Renal pelvis (tissue), 4 donors: ENCODE data around the gene METTL24. TPM values are rescaled to one million over a fixed set of nuclear protein-coding genes. Genes with fewer than 3 reads are reported as not detected.
A peak's percentile ranks its signal among the peaks of the same experiment; 100 is the strongest.
"Not testable (repeated sequence)": the region's sequence is repeated elsewhere in the genome, so short reads cannot be mapped to it uniquely, and the experiment has no call there.

Experiments
- DNase-seq: peaks from one replicate; pipeline ENCODE4 v3.0.0-alpha.2; 2013
- polyA plus RNA-seq, 3 donors: library from polyadenylated mRNA; unstranded; fragments of 120-200 nt; gene quantifications; one replicate each; pipeline ENCODE4 v1.2.1, GENCODE V29; 2013; ENCODE audit not compliant: insufficient read length in 3 of 3

METTL24 gene
- polyA plus RNA-seq, 3 donors: 11.9 to 13.6 (median 13.4) TPM

DNA sequence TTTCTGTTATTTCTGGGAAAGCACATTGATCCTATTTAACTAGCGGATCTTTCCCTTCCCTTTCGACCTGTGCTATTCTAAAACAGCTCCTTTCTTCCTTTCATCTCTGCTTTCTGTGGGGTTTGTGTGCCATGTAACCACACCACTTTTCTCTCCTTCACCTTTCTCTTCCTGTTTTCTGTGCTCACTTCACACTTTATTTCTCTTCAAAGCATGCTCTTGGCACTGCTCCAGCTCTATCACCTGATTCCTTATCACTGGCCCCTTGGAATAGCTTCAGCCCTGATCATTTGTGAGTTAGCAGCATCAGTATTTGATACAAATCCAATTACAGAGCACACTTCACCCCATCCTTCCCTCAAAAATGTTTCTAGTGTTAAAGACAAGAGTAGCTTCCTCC, 8.1 kb upstream of the METTL24 start:
- DNase-seq: no peak

DNA sequence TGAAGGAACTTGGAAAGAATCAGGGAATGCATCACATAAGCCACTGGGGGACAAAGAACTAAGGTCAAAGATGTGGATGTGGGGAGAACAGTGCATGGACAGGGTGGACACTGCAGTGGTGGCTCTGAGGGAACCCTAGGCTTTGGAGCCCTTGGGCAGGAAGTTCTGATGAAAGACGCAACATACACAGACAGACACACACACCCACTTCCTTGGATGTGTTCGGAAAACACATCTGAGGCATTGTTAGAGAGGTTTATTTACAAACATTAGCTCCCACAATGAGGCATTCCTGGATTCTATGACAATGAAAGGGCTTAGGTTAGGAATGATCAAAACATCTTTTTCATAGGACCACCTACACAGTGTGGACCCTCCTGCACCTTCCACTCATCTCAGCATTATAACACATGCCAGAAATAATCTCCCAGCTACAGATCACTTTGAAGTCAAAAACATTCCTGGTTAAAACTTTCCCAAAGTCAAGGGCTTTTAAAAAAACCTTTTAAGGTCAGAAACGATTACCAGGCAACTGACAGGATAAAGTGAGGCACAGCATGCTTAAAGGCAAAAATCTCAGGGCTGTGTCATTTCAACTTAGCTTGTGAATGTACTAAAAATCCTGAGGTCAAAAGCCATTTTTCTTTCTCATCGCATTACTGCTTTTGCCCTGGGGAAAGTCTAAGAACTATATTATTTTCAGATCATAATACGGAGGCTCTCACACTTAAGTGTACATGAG, 6.4 kb upstream of the METTL24 start:
- DNase-seq: no peak

DNA sequence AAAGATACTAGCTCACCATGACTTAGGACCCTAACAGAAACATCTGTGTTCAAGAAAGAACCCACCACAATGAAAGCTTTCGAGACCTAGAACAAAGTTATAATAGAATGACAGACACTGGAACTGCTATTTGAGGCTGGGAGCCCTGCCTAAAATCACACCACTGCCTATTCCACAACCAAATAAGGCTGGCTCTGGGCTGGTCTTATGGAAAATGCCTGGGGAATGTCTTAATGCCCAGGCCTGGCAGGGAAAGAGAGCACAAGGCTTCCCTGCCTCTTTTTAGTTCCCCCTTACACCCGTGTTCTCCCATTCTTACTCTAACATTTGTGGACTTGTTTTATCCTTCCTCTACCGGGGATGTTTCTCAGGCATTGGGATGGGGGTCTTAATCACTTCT, 5.6 kb upstream of the METTL24 start:
- DNase-seq: no peak

DNA sequence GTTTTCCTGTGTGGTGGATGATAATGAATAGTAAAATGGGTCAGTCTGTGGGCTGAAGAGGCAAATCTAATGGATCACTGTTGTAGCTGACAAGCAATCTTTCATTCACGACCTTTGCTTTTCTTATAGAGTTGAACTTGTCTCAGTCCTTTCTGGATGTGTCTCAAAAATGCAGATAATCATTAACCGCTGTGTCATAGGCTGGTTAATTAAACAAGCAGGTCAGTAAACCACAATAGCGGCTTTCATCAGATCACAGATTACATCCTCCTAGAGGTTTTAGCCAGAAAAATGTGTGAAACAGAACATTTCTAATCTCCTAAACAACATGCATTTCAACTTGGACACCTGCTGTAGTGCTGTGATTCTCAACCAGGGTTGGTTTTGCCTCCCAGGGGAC, 2.5 kb upstream of the METTL24 start:
- DNase-seq: no peak

DNA sequence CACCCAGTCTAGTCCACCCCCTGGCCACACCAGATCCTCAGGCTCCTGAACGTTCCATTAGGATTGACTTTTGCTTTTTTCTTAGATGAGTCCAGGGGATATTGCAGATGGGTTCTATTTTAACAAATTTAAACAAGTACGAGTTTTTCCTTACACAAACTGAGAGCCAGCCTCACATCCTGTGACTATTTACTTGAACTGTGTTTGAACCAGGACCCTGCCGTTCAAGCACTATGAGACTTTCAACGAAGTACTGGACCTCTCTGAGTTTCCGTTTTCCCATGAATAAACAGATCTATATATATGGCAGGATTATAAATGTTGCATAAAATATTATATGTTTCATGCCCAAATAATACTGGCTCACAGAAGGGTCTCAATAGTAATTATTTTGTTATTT, 1.4 kb upstream of the METTL24 start:
- DNase-seq: no peak

DNA sequence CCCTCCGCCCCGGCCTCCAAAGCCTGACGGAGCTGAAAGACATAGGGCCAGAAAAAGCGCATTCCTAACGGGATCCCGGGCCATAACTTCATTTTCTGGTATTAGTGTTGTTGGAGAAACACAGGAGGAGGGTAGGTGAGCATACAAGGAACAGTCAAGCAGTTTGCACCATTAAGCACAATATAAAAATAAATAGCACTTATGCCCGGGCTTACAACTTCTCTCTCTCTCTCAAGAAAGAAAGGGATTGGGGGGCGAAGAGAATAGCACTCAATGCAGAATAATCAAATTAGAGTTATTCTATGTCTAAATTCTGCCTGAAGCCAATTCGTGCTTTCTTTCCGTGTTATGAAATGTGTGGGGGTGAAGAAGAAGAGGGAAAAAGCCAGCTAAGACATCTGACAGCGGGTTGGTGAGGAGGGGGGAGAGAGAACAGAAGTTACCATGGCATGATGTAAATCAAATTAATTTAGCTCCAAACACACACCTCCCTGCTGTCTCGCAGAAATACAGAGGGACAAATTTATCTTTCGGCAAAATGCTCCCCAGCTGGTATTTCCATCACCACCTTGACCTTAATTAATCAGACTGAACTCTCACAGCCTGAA, 508 bp upstream of the METTL24 start:
- no peak for DNase-seq

DNA sequence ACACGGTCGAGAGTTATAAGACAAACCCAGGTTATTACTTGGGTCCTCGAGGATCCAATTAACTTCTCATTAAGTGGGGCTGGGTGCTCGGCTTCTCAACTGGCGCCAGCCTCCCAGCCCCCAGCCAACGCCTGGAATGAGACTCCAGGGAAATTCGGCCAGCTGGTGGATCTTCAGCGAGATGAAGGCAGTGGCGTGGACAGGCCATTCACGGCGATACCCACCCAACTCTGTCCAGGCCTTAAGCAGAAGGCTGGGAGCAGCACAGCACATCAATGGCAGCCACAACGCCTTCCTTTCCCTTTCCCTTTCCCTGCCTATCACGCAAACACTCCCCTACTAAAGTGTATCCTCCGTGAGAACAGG, 868 bp downstream of the METTL24 start:
- DNase-seq: no peak

DNA sequence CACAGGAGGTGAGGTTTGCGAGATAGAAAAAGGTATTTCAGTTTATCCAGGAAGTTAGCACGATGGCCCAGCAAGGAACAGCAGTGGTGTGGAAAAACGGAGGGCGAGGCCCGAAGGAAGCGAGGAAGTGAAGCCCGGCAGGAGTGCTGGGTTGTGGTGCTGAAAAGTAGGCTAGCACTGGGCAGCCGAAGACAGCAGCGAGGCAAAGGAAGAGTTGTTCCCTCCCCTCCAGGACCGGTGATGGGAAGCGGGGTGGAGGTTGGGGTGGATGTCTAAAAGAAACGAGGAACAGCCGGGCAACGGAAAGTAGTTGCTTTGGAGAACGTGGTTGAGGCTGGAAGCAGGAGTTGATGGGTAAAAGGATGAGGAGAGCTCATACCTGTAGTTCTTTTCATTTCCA, 1.4 kb downstream of the METTL24 start:
- DNase-seq: no peak

DNA sequence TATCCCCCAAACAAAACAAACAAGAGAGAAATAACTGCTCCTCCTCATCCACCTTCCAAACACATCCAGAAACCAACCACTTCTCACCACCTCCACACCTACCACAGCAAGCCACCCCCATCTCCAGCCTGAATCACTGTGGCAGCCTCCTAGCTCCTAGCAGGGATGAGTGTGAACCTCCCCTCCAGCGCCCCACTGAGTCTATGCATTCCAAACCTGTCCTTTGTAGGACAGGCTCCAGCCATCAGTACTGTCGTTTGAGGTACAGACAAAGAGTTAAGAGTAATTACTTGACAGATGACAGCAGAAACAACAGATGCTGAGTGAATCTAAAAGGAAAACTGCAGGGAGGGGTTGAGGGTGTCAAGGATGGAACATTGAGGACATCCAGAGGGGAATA, 2.4 kb downstream of the METTL24 start:
- DNase-seq: no peak

DNA sequence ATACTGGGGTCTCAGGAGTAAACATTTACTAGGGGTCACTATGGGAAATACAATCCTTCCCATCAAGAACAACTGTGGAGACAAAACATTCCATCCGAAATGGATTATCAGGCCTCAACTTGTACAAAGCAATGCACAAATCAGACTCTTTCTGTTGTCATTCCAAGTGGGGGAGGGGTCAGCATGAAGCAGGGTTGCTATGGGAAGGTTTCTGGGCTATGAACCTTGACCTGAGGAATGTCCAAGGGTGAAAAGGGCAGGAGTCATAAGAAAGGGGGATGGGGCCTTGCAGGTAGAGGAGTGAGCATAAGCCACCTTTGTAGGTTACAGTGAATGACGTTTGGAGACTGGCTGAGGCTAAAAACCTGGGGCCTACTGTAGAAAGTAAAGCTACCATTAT, 3.1 kb downstream of the METTL24 start:
- no peak for DNase-seq

DNA sequence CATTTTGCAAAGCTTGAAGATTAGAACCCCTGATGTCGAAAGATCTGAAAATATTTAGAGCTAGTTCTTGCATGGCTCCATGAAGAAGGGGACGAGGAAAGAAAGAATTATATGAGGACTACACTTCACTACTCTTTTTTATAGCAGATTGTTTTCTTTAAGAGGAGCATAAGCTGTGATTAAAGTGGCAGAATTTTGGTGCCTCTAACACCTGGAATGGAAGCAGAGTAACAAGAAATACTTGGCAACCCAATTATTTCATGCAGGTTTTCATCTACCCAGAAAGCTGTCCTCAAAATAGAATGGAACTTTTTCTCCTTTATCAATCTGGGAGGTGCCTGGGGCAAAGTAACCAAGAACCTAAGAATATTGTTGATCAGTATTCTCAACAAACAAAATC, 4.0 kb downstream of the METTL24 start:
- DNase-seq: no peak

DNA sequence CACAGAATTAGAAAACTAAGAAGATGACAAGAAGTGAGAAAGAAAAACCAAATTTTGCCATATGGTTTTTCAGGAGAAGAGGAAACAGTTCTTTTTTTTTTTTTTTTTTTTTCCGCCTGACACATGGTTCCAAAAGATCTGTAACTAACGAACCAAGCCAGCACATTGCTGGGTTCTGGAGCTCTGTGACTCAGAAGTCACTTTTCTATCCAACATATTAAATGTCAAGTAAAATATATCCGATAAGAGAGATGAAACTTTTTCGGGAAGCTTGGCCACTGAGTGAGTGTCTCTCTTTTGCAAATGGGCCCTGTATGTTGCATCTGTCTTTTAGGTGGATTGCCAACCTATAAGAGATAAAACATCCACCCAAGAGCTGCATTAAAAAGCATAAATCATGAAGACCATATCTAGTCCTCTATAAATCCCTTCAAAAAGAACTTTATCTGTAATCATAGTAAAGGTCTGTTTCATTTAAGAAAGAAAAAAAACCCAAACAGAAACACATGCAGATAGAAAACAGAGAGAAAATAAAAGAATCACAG, 4.6 kb downstream of the METTL24 start:
- DNase-seq: no peak

DNA sequence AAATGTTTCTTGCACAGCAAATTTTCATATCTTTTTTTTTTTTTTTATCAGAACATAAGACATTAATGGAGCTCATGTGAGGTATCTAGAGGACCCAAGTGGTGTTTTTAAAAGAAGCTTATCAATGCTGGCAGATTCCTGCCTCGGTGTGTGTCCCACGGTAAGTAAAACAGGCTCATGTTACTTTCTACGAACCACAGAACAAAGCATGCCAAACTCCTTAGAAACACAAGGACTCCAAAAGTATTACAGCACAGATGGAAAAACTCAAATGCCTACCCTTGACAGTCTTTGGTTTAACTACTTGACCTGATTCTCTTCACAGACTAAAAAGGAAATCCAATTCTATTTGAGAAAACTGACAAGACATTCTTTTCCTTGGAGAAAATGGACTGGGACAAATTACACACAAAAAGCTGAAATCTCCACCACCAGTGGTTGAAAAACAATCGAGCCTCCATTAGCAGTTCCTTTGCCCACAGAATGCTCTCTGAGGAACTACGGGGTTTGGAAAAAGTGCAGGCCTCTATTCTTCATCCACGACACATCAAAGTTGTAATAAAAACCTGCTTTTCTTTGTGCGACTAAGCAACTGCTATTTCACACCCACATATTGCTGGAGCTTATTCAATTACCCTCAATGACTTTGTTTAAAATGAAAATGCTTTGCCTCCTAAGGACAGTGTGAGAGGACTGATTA, 5.4 kb downstream of the METTL24 start:
- peak; percentile 74 for DNase-seq

DNA sequence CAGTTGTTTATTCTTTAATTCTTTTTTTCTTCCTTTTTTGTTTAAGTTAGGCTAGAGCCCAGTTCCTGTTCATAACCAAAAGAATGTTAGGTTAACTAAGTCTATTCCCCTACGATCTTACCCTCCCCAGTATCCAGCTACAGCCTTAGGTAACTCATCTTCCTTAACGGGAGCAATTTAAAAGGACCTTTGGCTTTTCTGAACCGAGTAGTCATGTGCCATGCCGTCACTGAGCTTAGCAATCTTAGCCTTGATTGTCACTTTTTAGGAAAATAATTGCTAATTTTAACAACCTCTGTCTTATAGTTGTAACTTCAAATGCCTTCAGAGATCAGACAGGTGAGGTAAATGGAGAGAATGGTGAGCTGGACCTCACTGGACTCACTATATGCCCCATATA, 6.2 kb downstream of the METTL24 start:
- no peak for DNase-seq

DNA sequence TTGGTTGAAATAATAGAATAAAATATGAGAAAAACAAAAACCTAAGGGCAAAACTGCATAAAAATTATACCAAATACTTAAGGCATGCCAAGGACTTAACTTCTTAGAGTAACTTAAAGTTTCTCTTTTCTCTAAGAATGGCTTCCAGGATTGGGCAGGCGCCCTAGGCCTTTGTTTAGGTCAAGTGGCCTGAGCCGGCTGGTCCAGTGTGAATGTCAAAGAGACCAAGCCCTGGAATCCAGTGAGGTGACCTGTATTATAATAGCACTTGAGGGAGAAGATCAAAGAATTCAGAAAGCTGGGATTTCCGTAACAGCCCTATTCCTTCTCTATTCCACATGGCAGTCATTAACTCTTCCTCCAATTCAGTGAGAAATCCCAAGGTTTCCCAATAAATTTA, 6.6 kb downstream of the METTL24 start:
- DNase-seq: no peak

DNA sequence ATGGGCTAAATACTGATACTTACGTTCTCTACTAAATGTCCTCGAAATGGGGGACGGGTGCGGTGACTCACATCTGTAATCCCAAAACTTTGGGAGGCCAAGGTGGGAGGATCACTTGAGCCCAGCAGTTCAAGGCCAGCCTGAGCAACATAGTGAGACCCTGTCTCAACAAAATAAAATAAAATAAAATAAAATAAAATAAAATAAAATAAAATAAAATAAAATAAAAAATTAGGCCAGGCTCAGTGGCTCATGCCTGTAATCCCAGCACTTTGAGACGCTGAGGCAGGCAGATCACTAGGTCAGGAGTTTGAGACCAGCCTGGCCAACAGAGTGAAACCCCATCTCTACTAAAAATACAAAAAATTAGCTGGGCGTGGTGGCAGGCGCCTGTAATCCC, 7.6 kb downstream of the METTL24 start:
- not testable (repeated sequence) for DNase-seq

DNA sequence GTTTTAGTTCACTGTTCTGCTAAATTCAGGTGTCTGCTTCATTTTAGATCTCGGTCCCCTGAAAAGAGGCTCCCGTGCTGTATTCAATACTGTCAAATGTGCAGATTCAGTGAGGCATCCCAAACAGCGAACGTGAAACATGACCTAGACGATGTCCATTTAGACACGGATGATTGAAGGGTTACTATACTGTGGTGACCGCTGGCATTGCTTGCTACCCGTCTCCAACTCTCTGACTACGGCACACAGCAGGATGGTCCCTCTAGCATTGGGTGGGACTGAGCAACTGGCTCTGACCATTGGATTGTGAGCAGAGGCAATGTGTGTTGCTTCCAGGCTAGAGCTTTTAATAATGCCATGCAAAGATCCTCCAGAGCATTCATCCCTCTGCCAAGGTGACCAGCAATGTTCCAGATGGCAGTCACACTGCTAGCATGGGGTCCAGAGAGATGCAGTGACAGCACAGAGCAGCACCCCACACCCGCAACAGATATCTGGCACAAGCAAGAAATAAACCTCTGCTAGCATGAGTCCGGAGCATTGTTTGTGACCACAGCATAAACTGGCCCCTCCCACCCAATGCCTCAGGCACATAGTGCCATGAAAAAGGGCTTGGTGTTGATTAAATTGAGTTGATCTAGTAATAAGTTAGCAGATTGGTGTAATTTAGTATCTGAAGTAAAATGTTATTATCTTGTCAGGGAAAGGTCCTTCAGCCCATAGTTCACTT, 9.0 kb downstream of the METTL24 start:
- DNase-seq: no peak

DNA sequence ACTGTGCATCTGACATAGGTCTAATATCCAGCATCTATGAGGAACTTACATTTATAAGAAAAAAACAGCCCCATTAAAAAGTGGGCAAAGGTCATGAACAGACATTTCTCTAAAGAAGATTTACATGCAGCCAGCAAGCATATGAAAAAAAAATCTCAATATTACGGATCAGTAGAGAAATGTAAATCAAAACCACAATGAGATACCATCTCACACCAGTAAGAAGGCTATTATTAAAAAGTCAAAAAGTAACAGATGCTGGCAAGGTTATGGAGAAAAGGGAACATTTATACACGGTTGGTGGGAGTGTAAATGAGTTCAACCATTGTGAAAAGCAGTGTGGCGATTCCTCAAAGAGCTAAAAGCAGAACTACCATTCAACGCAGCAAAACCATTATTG, 13.1 kb downstream of the METTL24 start:
- DNase-seq: no peak

DNA sequence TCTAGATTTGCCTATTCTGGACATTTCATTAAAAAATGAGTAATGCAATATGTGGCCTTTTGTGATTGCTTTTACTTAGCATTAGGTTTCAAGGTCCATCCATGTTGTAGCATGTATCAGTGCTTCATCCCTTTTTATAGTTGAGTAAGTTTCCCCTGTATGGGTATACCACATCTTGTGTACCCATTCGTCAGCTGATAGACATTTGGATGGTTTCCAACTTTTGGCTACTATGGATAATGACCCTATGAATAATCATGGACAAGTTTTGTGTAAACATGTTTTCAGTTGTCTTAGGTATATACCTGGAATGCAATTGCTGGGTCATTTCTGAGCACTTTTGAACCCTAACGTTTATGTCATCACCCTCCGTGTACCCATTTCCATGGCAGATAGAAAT, 15.4 kb downstream of the METTL24 start:
- no peak for DNase-seq

DNA sequence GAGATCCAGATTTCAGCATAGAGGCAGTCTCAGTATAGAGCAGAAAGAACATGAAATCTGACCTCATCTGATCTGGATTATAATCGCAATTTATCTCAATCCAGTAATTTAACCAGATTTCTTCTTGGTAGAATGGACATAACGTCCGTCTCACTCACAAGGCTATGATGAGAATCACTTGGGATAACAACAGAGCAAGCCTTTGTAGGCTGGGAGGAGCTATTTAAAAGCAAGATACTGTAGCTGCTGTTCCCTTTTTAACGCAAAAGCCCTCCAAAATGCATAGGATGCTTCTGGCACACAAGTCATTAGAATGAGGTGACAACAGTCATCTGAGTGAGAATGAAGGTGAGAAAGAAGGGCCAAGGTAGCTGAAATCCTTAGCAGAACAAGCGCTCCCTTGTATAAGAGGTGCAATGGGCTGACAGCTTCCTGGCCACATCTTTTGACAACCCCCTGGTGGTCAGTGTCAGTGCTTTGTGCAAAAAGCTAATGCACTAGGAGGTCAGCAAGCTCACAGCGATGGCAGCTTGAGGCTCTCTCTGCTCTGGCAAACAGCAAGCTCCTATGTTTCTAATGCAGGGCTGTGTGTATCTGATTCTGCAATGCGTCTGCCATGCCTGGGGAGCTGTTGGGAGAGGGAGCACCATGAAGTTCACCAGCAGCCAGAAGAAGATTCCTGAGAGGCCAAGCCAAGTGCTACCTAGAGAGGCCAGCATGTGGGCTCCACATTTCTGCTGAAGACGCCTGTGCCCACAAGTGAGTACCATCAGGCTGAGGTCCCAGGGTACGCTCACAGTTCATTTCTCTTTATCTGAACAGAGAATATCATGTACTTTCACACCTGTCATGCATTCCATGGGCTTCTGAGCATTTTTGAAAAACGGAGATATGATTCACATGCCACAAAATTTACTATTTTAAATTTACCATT, 16.2 kb downstream of the METTL24 start:
- DNase-seq: no peak

DNA sequence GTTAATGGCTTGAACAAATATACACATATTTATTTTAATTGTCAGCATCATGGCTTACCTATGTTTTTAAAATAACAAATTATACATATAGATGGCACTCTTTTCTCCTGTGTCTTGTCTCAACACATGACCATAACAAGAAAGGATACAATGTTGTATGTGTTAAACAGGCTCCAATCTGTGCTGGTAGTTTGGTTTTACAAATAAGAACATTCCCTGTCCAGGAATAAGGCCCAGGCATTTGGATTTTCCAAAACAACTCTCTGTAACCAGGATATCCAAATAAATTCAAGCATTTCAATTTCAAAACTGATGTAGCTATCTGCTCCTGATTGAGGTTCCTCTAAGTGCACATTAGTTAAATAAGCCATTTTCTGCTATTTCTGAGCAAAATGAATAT, 17.1 kb downstream of the METTL24 start:
- no peak for DNase-seq
